Adrenal gland (tissue), 5 donors: ENCODE data around the gene CAMK1D.

Source experiments
- CTCF ChIP-seq, 6 experiments: fragments of 450-650 bp in 4 of 6; fragments of 200-600 bp in 2 of 6; sonication (generic) in 1 of 6; IDR thresholded peaks; 1 replicate in 5 of 6; 2 replicates in 1 of 6; pipeline versions ENCODE4 v1.5.1 to v1.8.0; 2016 to 2021; ENCODE audit warnings: antibody characterized with exemption in 6 of 6, mild to moderate bottlenecking in 2 of 6, moderate library complexity in 1 of 6
- POLR2A ChIP-seq, 2 donors: fragments of 450-650 bp; IDR thresholded peaks; one replicate each; pipeline ENCODE4 v1.6.1; 2017; ENCODE audit warnings: antibody characterized with exemption in 2 of 2, mild to moderate bottlenecking in 2 of 2, moderate library complexity in 1 of 2
- donor health status: DM: no; HTN: no; CAD: no.

- TF ChIP-seq CTCF (IDR thresholded peaks at IDR 0.05) (no peak), POLR2A (IDR thresholded peaks at IDR 0.05) (no peak)
Observed at GRCh38 chr10:12701696-12702095, 352.3 kb downstream of the CAMK1D start.
